GM10248 (cell line): ENCODE results near the gene MEIS3.

Experiments used
- CTCF ChIA-PET: fragments of 300-600 bp; sonication (Branson Sonifier 250); formaldehyde crosslinking; extraction: SDS; loops from one replicate; lab custom pipeline; 2021; ENCODE audit warnings: antibody characterized with exemption; lab: Yijun Ruan, JAX
- POLR2A ChIA-PET: fragments of 350-650 bp; sonication (Branson Sonifier 250); formaldehyde crosslinking; extraction: SDS; loops from one replicate; lab custom pipeline; 2020; ENCODE audit warnings: antibody characterized with exemption; lab: Yijun Ruan, JAX
- DNase-seq: peaks from one replicate; pipeline ENCODE4 v3.0.0; 2012; ENCODE audit errors: extremely low spot score
- TF ChIP-seq, protein P1 (sequence below): IDR thresholded peaks from 2 replicates; pipeline ENCODE4 v1.5.1; 2012; ENCODE audit warnings: mild to moderate bottlenecking, low read depth; ENCODE audit errors: extremely low read depth, missing control alignments, control extremely low read depth

Gene MEIS3

DNA sequence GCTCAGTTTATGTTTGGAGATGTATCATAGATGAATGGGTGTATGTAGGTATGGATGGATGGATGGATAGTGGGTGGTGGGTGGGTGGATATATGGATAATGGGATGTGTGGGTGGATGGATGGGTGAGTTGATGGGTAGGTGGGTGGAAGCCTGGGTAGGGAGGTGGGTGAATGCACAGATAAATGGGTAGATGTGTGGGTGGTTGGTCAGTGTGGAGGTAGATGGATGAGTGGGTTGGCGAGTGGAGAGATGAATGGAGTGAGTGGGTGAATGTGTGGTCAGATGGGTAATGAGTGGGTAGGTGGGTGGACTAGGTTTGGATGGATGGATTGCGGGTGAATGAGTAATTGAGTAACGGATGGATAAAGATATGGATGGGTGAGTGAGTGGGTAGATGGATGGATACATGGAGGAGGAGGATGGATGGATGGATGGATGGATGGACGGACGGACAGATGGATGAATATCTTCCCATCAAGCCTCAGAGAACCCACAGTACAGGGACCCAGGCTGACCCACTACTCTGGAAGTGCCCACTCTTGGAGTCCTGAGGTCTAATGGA lies 13.4 kb downstream of the MEIS3 start:
- DNase-seq, result no peak
- POLR2A ChIA-PET, result no interaction called here
- TF ChIP-seq, protein P1, sequence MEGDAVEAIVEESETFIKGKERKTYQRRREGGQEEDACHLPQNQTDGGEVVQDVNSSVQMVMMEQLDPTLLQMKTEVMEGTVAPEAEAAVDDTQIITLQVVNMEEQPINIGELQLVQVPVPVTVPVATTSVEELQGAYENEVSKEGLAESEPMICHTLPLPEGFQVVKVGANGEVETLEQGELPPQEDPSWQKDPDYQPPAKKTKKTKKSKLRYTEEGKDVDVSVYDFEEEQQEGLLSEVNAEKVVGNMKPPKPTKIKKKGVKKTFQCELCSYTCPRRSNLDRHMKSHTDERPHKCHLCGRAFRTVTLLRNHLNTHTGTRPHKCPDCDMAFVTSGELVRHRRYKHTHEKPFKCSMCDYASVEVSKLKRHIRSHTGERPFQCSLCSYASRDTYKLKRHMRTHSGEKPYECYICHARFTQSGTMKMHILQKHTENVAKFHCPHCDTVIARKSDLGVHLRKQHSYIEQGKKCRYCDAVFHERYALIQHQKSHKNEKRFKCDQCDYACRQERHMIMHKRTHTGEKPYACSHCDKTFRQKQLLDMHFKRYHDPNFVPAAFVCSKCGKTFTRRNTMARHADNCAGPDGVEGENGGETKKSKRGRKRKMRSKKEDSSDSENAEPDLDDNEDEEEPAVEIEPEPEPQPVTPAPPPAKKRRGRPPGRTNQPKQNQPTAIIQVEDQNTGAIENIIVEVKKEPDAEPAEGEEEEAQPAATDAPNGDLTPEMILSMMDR, result no peak
- CTCF ChIA-PET, result no interaction called here

GRCh38 chr19:47405197-47405550 lies 14.2 kb downstream of the MEIS3 start:
- ChIA-PET CTCF (no interaction called here), POLR2A (no interaction called here)
- no peak for DNase-seq
- TF ChIP-seq, protein P1, result no peak

- POLR2A ChIA-PET, result no interaction called here
These were observed 14.8 kb downstream of the MEIS3 start for GRCh38 chr19:47404334-47405196.

GRCh38 chr19:47402504-47402903 lies 16.8 kb downstream of the MEIS3 start:
- no peak for DNase-seq
- POLR2A ChIA-PET, result no interaction called here
- TF ChIP-seq, protein P1, result no peak
- CTCF ChIA-PET, result interaction anchor here (3.3 kb wide), 1 partner anchor 11 kb away, joined by 17 read pairs; no protein-coding TSS in a partner anchor

More at GRCh38 chr19:47404334-47405196, 14.8 kb downstream of the MEIS3 start:
- CTCF ChIA-PET, result no interaction called here
- DNase-seq, result no peak
- TF ChIP-seq, protein P1, result no peak

- CTCF ChIA-PET, result interaction anchor here (1.0 to 1.3 kb wide), 3 partner anchors 8 to 300 kb away, joined by 3 to 5 read pairs (median 3); no protein-coding TSS in a partner anchor
- DNase-seq, result no peak
- POLR2A ChIA-PET, result no interaction called here
- TF ChIP-seq, protein P1, result no peak
These were observed 20.4 kb downstream of the MEIS3 start for GRCh38 chr19:47398707-47399597.
